WTC11 (cell line): Measurements from ENCODE around the gene DHX34.

Experiments
- CTCF ChIP-seq: fragments of 200-600 bp; IDR thresholded peaks from 2 replicates; pipeline ENCODE4 v1.8.0; 2022; ENCODE audit warnings: antibody characterized with exemption
- ZBTB21 ChIP-seq: sonication (generic); formaldehyde crosslinking; IDR thresholded peaks from 2 replicates; pipeline ENCODE4 v1.8.1; 2023; ENCODE audit warnings: mild to moderate bottlenecking, missing genetic modification reagents, borderline replicate concordance

- TF ChIP-seq ZBTB21 (CRISPR knock-in tag) (no peak), CTCF (no peak)
These were observed 57.7 kb downstream of the DHX34 start for GRCh38 chr19:47406711-47407416.
